ENCODE results near the gene EFCAB5.
"Not testable (repeated sequence)": the region's sequence is repeated elsewhere in the genome, so short reads cannot be mapped to it uniquely, and the experiment has no call there.

EFCAB5 gene

DNA sequence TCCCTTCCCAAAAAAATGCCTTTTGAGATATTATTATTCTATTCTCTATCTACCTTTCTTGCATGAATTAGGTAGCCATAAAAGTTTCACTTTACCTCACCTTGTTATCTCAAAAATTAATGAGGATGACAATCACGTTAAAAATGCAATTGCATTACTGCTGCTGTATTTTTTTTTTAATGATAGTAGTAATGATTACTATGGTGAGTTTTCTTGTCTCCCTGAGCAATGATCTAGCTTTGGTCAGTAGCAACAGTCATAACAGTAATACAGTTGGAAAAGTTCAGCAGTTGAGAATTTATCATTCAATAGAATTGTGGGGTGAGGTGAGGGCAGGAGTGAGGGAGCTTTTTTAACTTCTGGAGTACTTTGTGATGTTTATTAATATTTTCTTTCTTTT, at the start of gene EFCAB5:
Gene EFCAB5, plus strand, starts transcription at position 301 of the 400 bp plus-strand sequence. CDS start 163 bp downstream, outside the sequence.
- TF ChIP-seq, protein P1, sequence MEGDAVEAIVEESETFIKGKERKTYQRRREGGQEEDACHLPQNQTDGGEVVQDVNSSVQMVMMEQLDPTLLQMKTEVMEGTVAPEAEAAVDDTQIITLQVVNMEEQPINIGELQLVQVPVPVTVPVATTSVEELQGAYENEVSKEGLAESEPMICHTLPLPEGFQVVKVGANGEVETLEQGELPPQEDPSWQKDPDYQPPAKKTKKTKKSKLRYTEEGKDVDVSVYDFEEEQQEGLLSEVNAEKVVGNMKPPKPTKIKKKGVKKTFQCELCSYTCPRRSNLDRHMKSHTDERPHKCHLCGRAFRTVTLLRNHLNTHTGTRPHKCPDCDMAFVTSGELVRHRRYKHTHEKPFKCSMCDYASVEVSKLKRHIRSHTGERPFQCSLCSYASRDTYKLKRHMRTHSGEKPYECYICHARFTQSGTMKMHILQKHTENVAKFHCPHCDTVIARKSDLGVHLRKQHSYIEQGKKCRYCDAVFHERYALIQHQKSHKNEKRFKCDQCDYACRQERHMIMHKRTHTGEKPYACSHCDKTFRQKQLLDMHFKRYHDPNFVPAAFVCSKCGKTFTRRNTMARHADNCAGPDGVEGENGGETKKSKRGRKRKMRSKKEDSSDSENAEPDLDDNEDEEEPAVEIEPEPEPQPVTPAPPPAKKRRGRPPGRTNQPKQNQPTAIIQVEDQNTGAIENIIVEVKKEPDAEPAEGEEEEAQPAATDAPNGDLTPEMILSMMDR (conservative IDR thresholded peaks at IDR 0.05; ENCODE audit: low read depth, low read length) = no peak
- DNase-seq (ENCODE audit: low read depth) = no peak
- H3K4me3 ChIP-seq (ENCODE audit: low read depth, low read length) = no peak within 1 kb of the TSS

DNA sequence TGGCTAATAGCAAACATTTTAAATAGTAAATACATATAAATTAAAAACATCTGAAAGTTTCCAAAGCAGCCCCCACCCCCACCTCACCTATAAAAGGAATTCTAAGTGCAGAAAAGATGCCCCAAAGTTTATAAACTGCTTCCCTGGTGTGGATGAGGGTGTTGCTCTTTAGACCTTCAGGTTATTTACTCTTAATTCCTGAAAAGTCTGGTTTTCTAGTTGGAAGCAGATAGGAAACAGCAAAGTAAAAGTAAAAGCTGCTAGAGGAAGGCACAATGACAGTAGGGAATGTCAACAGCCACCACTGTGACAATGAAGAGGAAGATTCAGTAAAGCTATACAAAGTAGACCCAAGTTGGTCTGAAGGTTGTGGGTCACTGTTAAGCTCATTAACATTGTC, 49.2 kb upstream of the EFCAB5 start:
- DNase-seq (ENCODE audit: low read depth) = no peak
- no peak overlapping the region for H3K4me3 ChIP-seq (ENCODE audit: low read depth, low read length)
- TF ChIP-seq, protein P1 (conservative IDR thresholded peaks at IDR 0.05; ENCODE audit: low read depth, low read length) = no peak

DNA sequence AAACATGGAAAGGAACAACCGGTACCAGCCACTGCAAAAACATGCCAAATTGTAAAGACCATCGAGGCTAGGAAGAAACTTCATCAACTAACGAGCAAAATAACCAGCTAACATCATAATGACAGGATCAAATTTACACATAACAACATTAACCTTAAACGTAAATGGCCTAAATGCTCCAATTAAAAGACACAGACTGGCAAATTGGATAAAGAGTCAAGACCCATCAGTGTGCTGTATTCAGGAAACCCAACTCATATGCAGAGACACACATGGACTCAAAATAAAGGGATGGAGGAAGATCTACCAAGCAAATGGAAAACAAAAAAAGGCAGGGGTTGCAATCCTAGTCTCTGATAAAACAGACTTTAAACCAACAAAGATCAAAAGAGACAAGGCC, 44.3 kb upstream of the EFCAB5 start:
- not testable (repeated sequence) for DNase-seq (ENCODE audit: low read depth); H3K4me3 ChIP-seq (ENCODE audit: low read depth, low read length)

DNA sequence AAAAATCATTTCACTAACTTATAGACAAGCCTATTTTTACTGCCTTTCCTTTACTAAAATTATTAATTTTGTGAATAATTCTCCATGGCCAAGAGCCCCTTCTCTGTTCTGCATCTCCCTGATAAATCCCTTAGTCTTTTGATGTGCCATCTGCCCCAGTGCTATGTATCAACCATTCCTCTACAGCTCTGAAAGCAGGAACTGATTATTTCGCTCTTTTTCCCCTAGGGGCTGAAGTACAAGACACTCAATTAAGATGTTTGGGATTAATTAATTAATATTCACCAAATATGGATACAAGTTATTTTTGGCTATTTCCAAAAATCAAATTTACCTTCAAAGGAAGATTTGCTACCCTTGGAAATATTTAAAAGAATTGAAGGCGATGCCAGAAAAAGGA, 38.0 kb upstream of the EFCAB5 start:
- H3K4me3 ChIP-seq (ENCODE audit: low read depth, low read length) = no peak overlapping the region
- DNase-seq (ENCODE audit: low read depth) = no peak
- TF ChIP-seq, protein P1 (conservative IDR thresholded peaks at IDR 0.05; ENCODE audit: low read depth, low read length) = no peak

DNA sequence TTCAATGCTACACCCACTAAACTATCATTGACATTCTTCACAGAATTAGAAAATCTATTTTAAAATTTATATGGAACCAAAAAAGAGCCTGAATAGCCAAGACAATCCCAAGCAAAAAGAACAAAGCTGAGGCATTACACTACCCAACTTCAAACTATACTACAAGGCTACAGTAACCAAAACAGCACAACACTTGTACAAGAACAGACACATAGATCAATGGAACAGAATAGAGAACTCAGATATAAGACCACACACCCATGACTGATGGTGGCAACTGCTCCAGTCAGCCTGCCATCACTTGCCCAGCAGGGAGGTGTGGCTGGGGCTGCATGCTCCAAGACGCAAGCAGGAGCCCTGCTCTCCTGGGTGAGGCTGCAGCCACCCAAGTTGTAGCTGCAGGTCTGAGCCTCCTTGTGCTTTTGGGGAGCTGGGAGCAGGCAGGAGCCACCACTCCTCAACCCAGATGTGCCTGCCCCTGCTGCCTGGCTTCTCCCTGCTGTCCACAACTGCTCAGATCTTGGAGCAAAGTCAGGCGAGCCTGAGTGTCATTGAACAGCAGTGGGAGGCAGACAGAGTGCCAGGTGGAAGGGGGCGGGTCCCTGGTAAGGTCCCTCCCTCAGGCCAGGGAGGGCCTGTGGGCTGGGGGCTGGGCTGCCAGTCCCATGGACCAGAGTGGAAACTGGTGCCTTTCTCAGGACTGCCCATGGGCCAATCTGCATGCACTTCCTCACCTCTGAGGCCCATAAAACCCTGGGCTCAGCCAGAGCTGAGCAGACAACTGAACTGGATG, 36.2 kb upstream of the EFCAB5 start:
- no peak for DNase-seq (ENCODE audit: low read depth)
- TF ChIP-seq, protein P1 (conservative IDR thresholded peaks at IDR 0.05; ENCODE audit: low read depth, low read length) = no peak
- H3K4me3 ChIP-seq (ENCODE audit: low read depth, low read length) = no peak overlapping the region

DNA sequence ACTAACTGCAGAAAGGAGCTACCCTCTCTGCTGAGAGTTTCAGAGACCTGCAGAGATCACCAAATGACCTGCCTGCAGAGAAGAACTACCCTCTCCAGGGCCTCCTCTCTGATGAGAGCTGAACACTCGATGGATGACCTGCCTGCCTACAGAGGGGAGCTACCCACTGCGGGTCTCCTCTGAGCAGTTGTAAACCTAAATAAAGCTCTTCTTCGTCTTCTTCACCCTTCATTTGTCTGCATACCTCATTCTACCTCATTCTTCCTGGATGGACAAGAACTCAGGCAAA, 35.6 kb upstream of the EFCAB5 start:
- TF ChIP-seq, protein P1 (conservative IDR thresholded peaks at IDR 0.05; ENCODE audit: low read depth, low read length) = no peak
- H3K4me3 ChIP-seq (ENCODE audit: low read depth, low read length) = no peak overlapping the region
- no peak for DNase-seq (ENCODE audit: low read depth)

DNA sequence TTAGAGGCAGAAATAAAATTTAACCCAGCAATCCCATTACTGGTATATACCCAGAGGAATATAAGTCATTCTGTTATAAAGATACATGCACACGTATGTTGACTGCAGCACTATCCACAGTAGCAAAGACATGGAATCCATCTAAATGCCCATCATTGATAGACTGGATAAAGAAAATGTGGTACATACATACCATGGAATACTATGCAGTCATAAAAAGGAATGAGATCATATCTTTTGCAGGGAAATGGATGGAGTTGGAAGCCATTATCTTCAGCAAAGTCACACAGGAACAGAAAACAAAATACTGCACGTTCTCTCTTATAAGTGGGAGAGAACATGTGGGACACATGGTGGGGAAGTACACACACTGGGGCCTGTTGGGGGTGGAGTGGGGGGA, 34.5 kb upstream of the EFCAB5 start:
- TF ChIP-seq, protein P1 (conservative IDR thresholded peaks at IDR 0.05; ENCODE audit: low read depth, low read length) = no peak
- H3K4me3 ChIP-seq (ENCODE audit: low read depth, low read length) = no peak overlapping the region
- DNase-seq (ENCODE audit: low read depth) = no peak
